GM03348 (cell line): ENCODE measurements around the gene DAB1.
"Not testable (repeated sequence)": the region's sequence is repeated elsewhere in the genome, so short reads cannot be mapped to it uniquely, and the experiment has no call there.

Experiments
- DNase-seq: peaks from one replicate; pipeline ENCODE4 v3.0.0; 2012; ENCODE audit warnings: low spot score

DAB1 gene

GRCh38 chr1:57360846-57361407 is 62.9 kb downstream of the DAB1 start:
- no peak for DNase-seq

- DNase-seq, result no peak
These were observed 66.4 kb downstream of the DAB1 start for GRCh38 chr1:57357462-57357861.

DNA sequence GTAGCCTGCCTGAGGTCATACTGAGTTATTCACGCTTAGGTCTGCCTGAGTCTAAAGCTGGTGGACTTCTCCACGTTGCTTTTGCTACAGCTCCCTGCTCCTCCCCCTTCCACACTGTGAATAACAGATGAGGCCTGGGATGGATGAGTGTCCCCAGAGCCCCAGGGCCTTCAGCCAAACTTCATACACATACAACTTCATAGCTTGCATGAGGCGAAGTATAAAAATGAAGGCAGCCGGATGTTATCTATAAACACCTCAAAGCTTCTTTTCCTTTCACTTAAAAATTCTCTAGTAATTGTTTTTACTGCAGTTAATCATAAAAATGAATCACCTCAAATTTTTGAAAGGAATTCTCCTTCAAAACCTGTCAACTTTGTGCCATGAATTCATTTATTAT is 70.2 kb downstream of the DAB1 start:
- DNase-seq, result peak; percentile 36

DNA sequence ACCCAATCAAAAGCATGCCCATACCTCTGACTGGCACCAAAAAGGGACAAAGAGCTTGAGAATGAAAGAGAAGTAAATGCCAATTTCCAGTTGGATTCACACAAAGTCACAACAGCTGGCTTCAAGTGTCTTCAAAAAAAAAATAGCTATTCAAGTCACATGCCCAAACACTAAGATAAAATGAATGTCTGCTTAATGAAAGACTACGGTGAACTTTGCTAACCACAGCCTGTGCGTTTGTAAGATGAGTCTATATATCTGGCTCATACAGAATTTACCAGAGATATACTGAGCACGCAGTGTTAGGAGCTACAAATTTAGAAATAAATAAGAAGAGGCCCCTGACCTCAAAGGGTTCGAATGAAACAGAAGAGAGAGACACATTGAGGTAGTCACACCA is 73.2 kb downstream of the DAB1 start:
- DNase-seq, result no peak

DNA sequence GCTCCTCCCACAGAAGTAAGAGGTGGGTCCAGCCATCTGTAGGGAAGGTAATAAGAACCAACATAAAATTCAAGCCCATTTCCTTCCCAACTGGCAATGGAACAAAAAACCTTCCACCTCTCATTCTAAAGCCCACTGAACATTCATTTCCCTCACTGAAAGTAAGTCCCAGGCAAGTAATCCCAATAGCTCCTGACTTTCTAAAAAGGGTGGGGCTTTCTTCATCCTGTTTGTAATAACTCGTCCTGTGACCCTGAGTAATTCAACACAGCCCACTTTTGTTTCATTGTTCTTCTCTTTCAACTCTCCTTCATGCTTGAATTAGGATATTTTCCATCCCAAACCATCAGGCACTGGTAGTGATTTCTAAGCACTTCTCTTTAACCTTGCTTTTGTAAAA is 74.9 kb downstream of the DAB1 start:
- no peak for DNase-seq

DNA sequence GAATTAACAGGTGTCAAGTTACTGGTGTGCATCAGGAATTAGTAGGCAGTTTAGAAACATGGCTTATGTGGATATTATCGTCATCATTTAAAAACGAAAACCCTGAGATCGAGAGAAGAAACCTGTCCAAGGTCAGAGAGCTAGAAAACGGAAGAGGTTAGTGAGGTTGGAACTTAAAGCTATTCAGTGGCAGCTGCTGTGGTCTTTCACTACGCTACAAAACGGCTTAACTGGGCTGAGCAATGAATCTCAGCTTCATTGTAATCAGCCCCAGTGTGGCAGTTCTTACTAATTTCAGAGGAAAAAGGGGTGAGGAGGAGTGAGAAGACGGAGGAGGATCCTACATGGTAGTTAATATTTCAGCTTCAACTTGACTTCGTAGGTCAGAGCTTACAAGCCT is 77.9 kb downstream of the DAB1 start:
- DNase-seq, result no peak

DNA sequence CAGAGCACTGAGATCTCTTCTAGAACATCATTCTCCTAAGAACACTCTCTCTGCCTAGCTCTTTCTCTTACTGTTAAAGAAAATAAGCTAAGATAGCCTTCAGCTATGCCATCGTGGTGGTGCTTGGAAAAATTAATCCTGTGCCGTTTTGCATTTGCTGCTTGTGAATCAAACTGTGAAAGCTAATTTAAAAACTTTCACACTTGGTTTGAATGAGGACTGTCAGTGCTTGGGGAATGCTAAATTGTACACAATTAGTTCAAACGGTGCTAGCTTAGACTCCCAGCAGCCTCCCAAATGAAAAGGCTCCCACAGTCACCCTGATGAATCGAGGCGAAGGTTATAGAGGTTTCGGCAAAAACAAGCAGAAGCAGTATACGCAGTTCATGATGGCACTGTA is 79.6 kb downstream of the DAB1 start:
- no peak for DNase-seq

DNA sequence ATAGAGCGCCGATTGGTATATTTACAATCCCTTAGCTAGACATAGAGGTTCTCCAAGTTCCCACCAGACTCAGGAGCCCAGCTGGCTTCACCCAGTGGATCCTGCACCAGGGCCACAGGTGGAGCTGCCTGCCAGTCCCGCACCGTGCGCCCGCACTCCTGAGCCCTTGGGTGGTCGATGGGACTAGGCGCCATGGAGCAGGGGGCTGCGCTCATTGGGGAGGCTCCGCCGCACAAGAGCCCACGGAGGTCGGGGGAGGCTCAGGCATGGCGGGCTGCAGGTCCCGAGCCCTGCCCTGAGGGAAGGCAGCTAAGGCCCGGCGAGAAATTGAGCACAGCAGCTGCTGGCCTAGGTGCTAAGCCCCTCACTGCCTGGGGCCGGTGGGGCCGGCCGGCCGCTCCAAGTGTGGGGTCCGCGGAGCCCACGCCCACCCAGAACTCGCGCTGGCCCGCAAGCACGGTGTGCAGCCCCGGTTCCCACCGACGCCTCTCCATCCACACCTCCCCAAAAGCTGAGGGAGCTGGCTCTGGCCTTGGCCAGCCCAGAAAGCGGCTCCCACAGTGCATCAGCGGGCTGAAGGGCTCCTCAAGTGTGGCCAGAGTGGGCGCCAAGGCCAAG is 80.5 kb downstream of the DAB1 start:
- DNase-seq, result not testable (repeated sequence)

DNA sequence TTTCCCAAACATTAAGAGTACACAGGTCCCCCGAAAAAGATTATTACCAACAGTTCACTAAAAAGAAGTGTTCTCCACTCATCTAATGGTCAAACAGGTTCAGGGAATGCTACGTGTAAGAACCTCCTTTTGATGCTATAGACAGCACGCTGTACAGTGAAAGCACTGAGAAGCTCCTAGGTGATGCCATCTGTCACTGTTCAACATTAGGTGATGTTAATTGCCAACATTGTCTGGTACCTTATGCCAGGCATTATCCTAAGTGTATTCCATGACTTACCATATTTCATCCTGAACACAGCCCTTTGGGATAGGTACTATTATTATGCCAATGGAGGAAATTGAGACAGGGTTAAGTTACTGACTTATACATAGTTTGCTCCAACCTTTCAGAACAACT is 82.1 kb downstream of the DAB1 start:
- no peak for DNase-seq

- no peak for DNase-seq
These were observed 83.4 kb downstream of the DAB1 start for GRCh38 chr1:57340334-57341070.

DNA sequence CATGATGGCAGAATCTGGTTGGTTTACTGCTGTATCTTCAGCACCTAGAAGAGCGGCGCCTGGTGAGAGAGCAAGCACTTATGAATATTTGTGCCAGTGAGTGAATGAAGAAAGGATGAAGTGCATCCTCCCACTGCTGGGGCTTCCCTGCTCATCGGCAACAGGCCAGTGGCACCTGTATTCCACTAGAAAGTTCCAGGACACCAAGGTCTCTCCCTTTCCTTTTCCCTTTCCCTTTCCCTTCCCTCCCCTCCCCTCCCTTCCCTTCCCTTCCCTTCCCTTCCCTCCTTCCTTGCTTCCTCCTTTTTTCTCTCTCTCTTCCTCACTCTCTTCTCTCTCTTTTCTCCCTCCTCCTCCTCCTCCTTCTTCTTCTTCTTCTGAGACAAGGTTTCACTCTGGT is 86.2 kb downstream of the DAB1 start:
- no peak for DNase-seq

GRCh38 chr1:57336793-57337192 is 87.1 kb downstream of the DAB1 start:
- no peak for DNase-seq

GRCh38 chr1:57331620-57332019 is 92.2 kb downstream of the DAB1 start:
- no peak for DNase-seq

DNA sequence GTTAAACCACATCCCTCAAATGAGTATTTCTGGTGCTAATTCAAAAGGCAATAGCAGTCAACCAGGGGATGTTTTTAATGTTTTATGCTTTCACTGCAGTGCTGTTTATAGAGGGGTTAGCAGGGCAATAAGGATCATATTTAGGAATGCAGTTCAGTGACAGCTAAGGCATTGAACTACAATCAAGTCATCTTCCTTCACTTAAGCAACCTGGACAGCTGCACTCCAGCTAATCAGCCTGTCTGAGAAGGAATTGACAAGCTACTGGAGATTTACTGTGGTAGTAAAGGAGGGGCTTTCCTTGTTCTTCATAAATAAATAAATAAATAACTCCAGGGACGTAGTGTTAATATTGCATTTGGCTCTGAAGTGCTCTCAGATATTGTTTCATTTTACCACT is 93.9 kb downstream of the DAB1 start:
- no peak for DNase-seq

DNA sequence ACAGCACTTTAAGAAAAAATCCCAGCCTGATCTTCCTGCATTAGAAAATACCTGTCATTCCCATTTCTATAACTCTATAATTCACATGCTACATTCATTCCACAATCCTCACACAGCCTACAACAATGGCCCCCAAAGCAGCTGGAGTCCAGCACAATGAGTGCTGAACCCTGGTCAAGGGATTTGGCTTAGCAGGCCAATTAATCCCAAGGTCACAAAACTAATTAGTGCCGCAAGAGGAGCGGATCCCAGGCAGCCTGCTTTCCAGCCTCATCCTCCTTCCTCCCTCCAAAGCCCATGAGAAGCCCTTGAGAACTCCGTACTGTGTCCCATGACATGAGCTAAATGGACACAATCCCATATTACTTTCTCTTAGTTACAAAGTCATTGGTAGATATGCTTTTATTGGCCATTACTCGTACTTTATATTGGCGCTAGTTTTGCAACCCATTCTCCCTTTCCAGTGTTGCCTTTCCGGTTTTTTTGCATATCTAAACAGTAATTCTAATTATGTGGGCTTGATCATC is 94.8 kb downstream of the DAB1 start:
- no peak for DNase-seq

GRCh38 chr1:57327946-57328345 is 95.9 kb downstream of the DAB1 start:
- no peak for DNase-seq

DNA sequence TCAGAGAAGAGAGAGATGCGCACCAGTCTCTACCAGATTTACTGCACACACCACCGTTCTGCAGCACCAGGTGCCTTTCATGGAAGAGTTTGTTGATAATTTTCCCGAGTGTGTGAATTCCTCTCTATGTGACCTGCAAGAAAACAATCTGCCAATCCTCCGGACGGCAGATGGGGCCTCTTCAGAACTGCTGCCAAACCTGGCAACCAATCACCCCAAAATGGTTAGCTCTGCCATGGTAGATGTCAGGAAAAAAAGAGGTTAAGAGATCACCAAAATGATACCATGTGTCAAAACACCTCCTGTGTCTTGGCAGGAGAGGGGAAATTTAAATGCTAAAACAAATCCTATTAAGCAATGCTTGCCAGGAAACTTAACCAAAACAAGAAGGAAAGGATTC is 96.5 kb downstream of the DAB1 start:
- no peak for DNase-seq

DNA sequence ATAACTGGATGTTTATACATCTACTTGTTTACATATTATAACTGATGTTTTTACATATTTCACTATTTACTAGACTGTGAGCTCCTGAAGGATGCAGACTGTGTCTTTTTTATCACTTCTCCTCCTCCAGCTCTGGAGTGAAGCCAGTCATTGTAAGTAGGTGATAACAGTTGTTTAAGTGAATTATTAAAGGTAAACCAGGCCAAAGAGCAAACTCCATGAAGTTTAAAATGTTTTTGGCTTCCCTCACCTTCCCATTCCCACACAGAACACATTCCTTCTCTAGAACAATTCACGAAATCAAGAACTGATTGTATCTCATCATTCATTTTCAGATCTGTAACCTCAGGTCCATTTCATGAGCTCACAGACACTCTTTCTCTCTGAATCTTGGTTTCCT is 98.3 kb downstream of the DAB1 start:
- no peak for DNase-seq

GRCh38 chr1:57325117-57325516 is 98.7 kb downstream of the DAB1 start:
- DNase-seq, result no peak

- no peak for DNase-seq
These were observed 99.5 kb downstream of the DAB1 start for GRCh38 chr1:57324388-57324787.

- no peak for DNase-seq
These were observed 102.1 kb downstream of the DAB1 start for GRCh38 chr1:57321776-57322175.

GRCh38 chr1:57319791-57320190 is 104.1 kb downstream of the DAB1 start:
- no peak for DNase-seq

DNA sequence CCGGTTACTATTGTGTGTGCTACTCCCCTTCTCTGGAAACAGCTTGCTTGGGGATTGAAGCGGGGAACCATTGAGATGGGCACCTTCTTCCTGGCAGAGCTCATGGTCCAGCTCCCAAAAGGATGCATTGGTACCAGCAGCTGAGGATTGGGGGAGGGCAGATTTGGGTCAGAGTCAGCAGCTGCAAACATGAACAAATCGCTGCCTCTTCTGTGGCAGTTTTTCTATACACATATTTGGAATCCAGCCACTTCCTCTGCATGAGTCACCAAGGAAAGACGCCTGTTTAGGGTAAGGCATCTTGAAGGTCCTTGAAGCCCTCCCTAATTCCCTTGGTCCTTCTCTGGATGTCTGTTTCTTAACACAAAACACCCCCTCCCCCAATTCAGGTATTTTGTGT is 104.7 kb downstream of the DAB1 start:
- DNase-seq, result no peak

DNA sequence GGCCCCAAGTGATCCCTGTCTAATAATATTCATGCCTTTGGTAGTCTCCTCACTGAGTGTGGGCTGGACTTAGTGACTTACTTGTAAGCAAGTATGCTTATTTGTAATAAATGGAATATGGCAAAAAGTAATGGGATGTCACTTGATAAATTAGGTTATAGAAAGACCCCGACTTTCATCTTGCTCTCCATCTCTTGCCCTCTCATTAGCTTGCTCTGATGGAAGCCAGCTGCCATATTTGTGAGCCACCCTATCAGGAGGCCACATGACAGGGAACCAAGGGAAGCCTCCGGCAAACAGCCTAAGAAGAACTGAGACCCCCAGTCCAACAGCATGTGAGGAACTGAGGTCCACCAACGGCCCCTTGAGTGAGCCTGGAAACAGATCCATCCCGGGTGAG is 107.0 kb downstream of the DAB1 start:
- DNase-seq, result no peak
